H1 (cell line): ENCODE measurements around the gene SEMA3C. TPM values are rescaled to one million over a fixed set of nuclear protein-coding genes. Genes with fewer than 3 reads are reported as not detected.

Experiments used
- CTCF ChIA-PET: fragments of 300-600 bp; sonication (Branson Sonifier 250); formaldehyde crosslinking; loops from one replicate; lab custom pipeline; 2021; ENCODE audit not compliant: partially characterized antibody; lab: Charles Lee
- POLR2A ChIA-PET: fragments of 300-600 bp; sonication (Branson Sonifier 250); formaldehyde crosslinking; loops from one replicate; lab custom pipeline; 2021; ENCODE audit warnings: inconsistent platforms; ENCODE audit not compliant: partially characterized antibody; lab: Charles Lee
- DNase-seq, 2 experiments: peaks; one replicate each; pipeline versions ENCODE4 v3.0.0 to v3.0.0-alpha.2; 2010 to 2022; ENCODE audit warnings: low spot score in 2 of 2, low read depth in 1 of 2, mixed read lengths in 1 of 2
- FAIRE-seq: peaks from 2 replicates; lab custom pipeline; 2011; peaks lifted over from hg19 to GRCh38; lab: Jason Lieb, UNC
- H2AFZ ChIP-seq: 2 replicates; pipeline ENCODE4 v1.8.1; 2012; ENCODE audit warnings: low read length, inconsistent platforms
- H2AK5ac ChIP-seq: 2 replicates; pipeline ENCODE4 v1.6.1; 2013; ENCODE audit warnings: low read depth, low read length
- H2BK120ac ChIP-seq: replicated peaks from 2 replicates; pipeline ENCODE3; 2013; ENCODE audit warnings: low read depth, low read length, inconsistent platforms
- H2BK12ac ChIP-seq: 2 replicates; pipeline ENCODE4 v1.6.1; 2013; ENCODE audit warnings: low read depth, low read length
- H2BK15ac ChIP-seq: 2 replicates; pipeline ENCODE4 v1.6.1; 2013; ENCODE audit warnings: low read length
- H2BK20ac ChIP-seq: 2 replicates; pipeline ENCODE4 v1.6.1; 2013; ENCODE audit warnings: low read length
- H2BK5ac ChIP-seq: 2 replicates; pipeline ENCODE4 v1.6.1; 2013; ENCODE audit warnings: low read depth, low read length
- H3K14ac ChIP-seq: 2 replicates; pipeline ENCODE4 v1.6.1; 2013; ENCODE audit warnings: inconsistent platforms; ENCODE audit not compliant: insufficient read length
- H3K18ac ChIP-seq: 2 replicates; pipeline ENCODE4 v1.6.1; 2013; ENCODE audit warnings: low read length; ENCODE audit errors: extremely low read depth
- H3K23ac ChIP-seq: 2 replicates; pipeline ENCODE4 v1.6.1; 2013; ENCODE audit warnings: inconsistent platforms; ENCODE audit not compliant: insufficient read length
- H3K23me2 ChIP-seq: 2 replicates; pipeline ENCODE4 v1.6.1; 2013; ENCODE audit warnings: low read depth, low read length
- H3K27ac ChIP-seq: 2 replicates; pipeline ENCODE4 v1.6.1; 2011; ENCODE audit warnings: low read depth, low read length, inconsistent platforms
- H3K27me3 ChIP-seq, 4 experiments: replicated peaks in 1 of 4; 1 replicate in 1 of 4; 2 replicates in 3 of 4; pipeline versions ENCODE4 v1.6.1 to v1.8.1; 2011 to 2013; ENCODE audit warnings: low read length in 3 of 4, mild to moderate bottlenecking in 3 of 4, inconsistent platforms in 2 of 4, mixed read lengths in 2 of 4, moderate library complexity in 1 of 4; ENCODE audit not compliant: control insufficient read depth in 3 of 4, insufficient read depth in 3 of 4; ENCODE audit errors: extremely low read depth in 1 of 4
- H3K36me3 ChIP-seq, 4 experiments: 2 replicates each; pipeline versions ENCODE4 v1.6.1 to v1.8.1; 2011 to 2013; ENCODE audit warnings: mild to moderate bottlenecking in 4 of 4, low read length in 3 of 4, moderate library complexity in 2 of 4, control low read depth in 1 of 4, inconsistent platforms in 1 of 4; ENCODE audit not compliant: insufficient read depth in 4 of 4, control insufficient read depth in 2 of 4
- H3K4ac ChIP-seq: replicated peaks from 2 replicates; pipeline ENCODE3; 2013; ENCODE audit warnings: low read length, low read depth, mixed read lengths, inconsistent platforms; ENCODE audit not compliant: insufficient read length
- H3K4me1 ChIP-seq, 4 experiments: replicated peaks in 1 of 4; 1 replicate in 1 of 4; 2 replicates in 3 of 4; pipeline versions ENCODE4 v1.6.1 to v1.8.1; 2011 to 2013; ENCODE audit warnings: low read length in 3 of 4, inconsistent platforms in 2 of 4, mixed read lengths in 1 of 4; ENCODE audit not compliant: insufficient read depth in 4 of 4, control insufficient read depth in 3 of 4
- H3K4me2 ChIP-seq, 2 experiments: 2 replicates each; pipeline versions ENCODE4 v1.6.1 to v1.8.1; 2011 to 2013; ENCODE audit warnings: low read depth in 2 of 2, low read length in 2 of 2, control low read depth in 1 of 2, inconsistent platforms in 1 of 2, mild to moderate bottlenecking in 1 of 2; ENCODE audit not compliant: insufficient read depth in 1 of 2
- H3K4me3 ChIP-seq, 4 experiments: fragments of 200-600, 300-600 bp in 1 of 4; sonication (generic), shearing (Covaris generic), sonication (Bioruptor Twin) in 1 of 4; 2 replicates each; pipeline versions ENCODE4 v1.5.1 to v1.8.1; 2011 to 2016; ENCODE audit warnings: low read length in 4 of 4, low read depth in 3 of 4, control low read depth in 2 of 4, inconsistent platforms in 2 of 4, mild to moderate bottlenecking in 2 of 4, mixed read lengths in 1 of 4, moderate library complexity in 1 of 4; ENCODE audit not compliant: insufficient read depth in 2 of 4; ENCODE audit errors: extremely low read depth in 1 of 4
- H3K56ac ChIP-seq: replicated peaks from 2 replicates; pipeline ENCODE3; 2013; ENCODE audit warnings: low read depth, mild to moderate bottlenecking, mixed read lengths, low read length, inconsistent platforms; ENCODE audit not compliant: insufficient read length
- H3K79me1 ChIP-seq: 2 replicates; pipeline ENCODE4 v1.6.1; 2013; ENCODE audit warnings: low read depth, low read length, control low read depth
- H3K79me2 ChIP-seq, 2 experiments: 2 replicates each; pipeline versions ENCODE4 v1.6.1 to v1.8.1; 2012 to 2013; ENCODE audit warnings: low read length in 2 of 2, mild to moderate bottlenecking in 2 of 2, inconsistent platforms in 1 of 2; ENCODE audit not compliant: insufficient read depth in 2 of 2, control insufficient read depth in 1 of 2
- H3K9ac ChIP-seq, 4 experiments: replicated peaks in 1 of 4; 1 replicate in 1 of 4; 2 replicates in 3 of 4; pipeline versions ENCODE4 v1.6.1 to v1.8.1; 2011 to 2013; ENCODE audit warnings: low read depth in 3 of 4, low read length in 3 of 4, control low read depth in 2 of 4, mild to moderate bottlenecking in 2 of 4, moderate library complexity in 2 of 4, inconsistent platforms in 1 of 4; ENCODE audit errors: extremely low read depth in 1 of 4
- H3K9me3 ChIP-seq, 2 experiments: 2 replicates each; pipeline versions ENCODE4 v1.6.1 to v1.8.1; 2012 to 2013; ENCODE audit warnings: mild to moderate bottlenecking in 2 of 2, moderate library complexity in 2 of 2, control low read depth in 1 of 2, inconsistent platforms in 1 of 2, low read depth in 1 of 2, low read length in 1 of 2, mixed read lengths in 1 of 2; ENCODE audit not compliant: insufficient read depth in 2 of 2
- H4K20me1 ChIP-seq, 2 experiments: replicated peaks in 1 of 2; 2 replicates each; pipeline versions ENCODE3 to v1.8.1; 2011 to 2013; ENCODE audit warnings: inconsistent platforms in 2 of 2, low read length in 2 of 2, mild to moderate bottlenecking in 1 of 2; ENCODE audit not compliant: insufficient read depth in 2 of 2, control insufficient read depth in 1 of 2
- H4K5ac ChIP-seq: 2 replicates; pipeline ENCODE4 v1.6.1; 2013; ENCODE audit warnings: low read length, low read depth, mixed read lengths, inconsistent platforms; ENCODE audit not compliant: insufficient read length
- H4K8ac ChIP-seq: 2 replicates; pipeline ENCODE4 v1.8.0; 2013; ENCODE audit warnings: mild to moderate bottlenecking, moderate library complexity, low read length, inconsistent platforms; ENCODE audit not compliant: insufficient read depth; ENCODE audit errors: extremely low read depth
- H4K91ac ChIP-seq: replicated peaks from 2 replicates; pipeline ENCODE3; 2013; ENCODE audit warnings: low read length, mixed read lengths, inconsistent platforms; ENCODE audit not compliant: insufficient read length
- ASH2L ChIP-seq: fragments of 200-600, 300-600 bp; sonication (generic); IDR thresholded peaks from one replicate; pipeline ENCODE4 v1.7.1; 2017; ENCODE audit warnings: low read length
- CEBPB ChIP-seq: IDR thresholded peaks from 2 replicates; pipeline ENCODE4 v1.6.1; 2012; ENCODE audit warnings: low read depth, low read length
- E2F6 ChIP-seq: IDR thresholded peaks from 2 replicates; pipeline ENCODE4 v1.6.1; 2012; ENCODE audit warnings: inconsistent platforms
- EGR1 ChIP-seq: IDR thresholded peaks from 2 replicates; pipeline ENCODE4 v1.6.1; 2011; ENCODE audit warnings: low read depth, low read length, borderline replicate concordance
- JUND ChIP-seq: IDR thresholded peaks from 2 replicates; pipeline ENCODE4 v1.6.1; 2011; ENCODE audit warnings: mild to moderate bottlenecking, improper control_type of control experiment, low read length
- POLR2AphosphoS5 ChIP-seq: IDR thresholded peaks from 2 replicates; pipeline ENCODE4 v1.6.1; 2011; ENCODE audit warnings: low read depth, low read length
- RAD21 ChIP-seq, 2 experiments: IDR thresholded peaks in 1 of 2; conservative IDR thresholded peaks in 1 of 2; 2 replicates each; pipeline ENCODE4 v1.6.1; 2011; ENCODE audit warnings: low read depth in 2 of 2, low read length in 2 of 2, improper control_type of control experiment in 1 of 2, inconsistent platforms in 1 of 2, mild to moderate bottlenecking in 1 of 2, moderate library complexity in 1 of 2
- RXRA ChIP-seq: IDR thresholded peaks from 2 replicates; pipeline ENCODE4 v1.6.1; 2011; ENCODE audit warnings: low read depth, mild to moderate bottlenecking, low read length, moderate library complexity; ENCODE audit not compliant: insufficient read depth
- SIN3A ChIP-seq, 2 experiments: IDR thresholded peaks in 1 of 2; conservative IDR thresholded peaks in 1 of 2; 2 replicates each; pipeline ENCODE4 v1.6.1; 2011 to 2012; ENCODE audit warnings: low read length in 2 of 2, improper control_type of control experiment in 1 of 2, low read depth in 1 of 2, mild to moderate bottlenecking in 1 of 2
- TAF1 ChIP-seq: IDR thresholded peaks from 2 replicates; pipeline ENCODE4 v1.6.1; 2011; ENCODE audit warnings: mild to moderate bottlenecking, low read depth, low read length
- TBP ChIP-seq: IDR thresholded peaks from 2 replicates; pipeline ENCODE4 v1.6.1; 2011; ENCODE audit warnings: low read depth, low read length, improper control_type of control experiment
- TCF12 ChIP-seq: IDR thresholded peaks from 2 replicates; pipeline ENCODE4 v1.6.1; 2011; ENCODE audit warnings: low read depth, mild to moderate bottlenecking, low read length
- ZNF274 ChIP-seq: IDR thresholded peaks from 2 replicates; pipeline ENCODE4 v1.7.0; 2012; ENCODE audit warnings: low read length, borderline replicate concordance; ENCODE audit errors: extremely low read depth
- WGBS, 2 experiments: shearing (Covaris generic) in 1 of 2; methylation state at CpG; one replicate each; pipeline versions ENCODE4 v1.1.6 to v1.1.7; 2013 to 2015; ENCODE audit warnings: low lambda C conversion rate in 2 of 2, mixed read lengths in 2 of 2, inconsistent platforms in 1 of 2, low coverage in 1 of 2, missing lambda C conversion rate in 1 of 2; ENCODE audit not compliant: insufficient replicate concordance in 2 of 2, insufficient coverage in 1 of 2, insufficient read length in 1 of 2; ENCODE audit errors: extremely low coverage in 1 of 2, missing lambda C conversion rate in 1 of 2; 5-methylcytosine and 5-hydroxymethylcytosine counted together
- polyA plus RNA-seq, 7 experiments: library from polyadenylated mRNA; depleted of rRNA in 3 of 7; stranded (reverse) in 5 of 7; unstranded in 2 of 7; fragments of >200 nt in 5 of 7; fragments of 200-250 nt in 2 of 7; gene quantifications; 1 replicate in 5 of 7; 2 replicates in 1 of 7; 4 replicates in 1 of 7; pipeline versions ENCODE4 v1.2.1 to v1.2.3, GENCODE V29; 2011 to 2013; ENCODE audit warnings: missing spikeins in 2 of 7, mixed read lengths in 2 of 7
- total RNA-seq: library from RNA; stranded (reverse); fragmentation: NEBNext Ultra II Directional; extraction: Animal tissue kit (Norgen Biotek cat#: 25700); gene quantifications from 2 replicates; pipeline ENCODE4 v1.2.1, GENCODE V29; 2021

The SEMA3C gene
- total and polyA plus RNA-seq, 2 of the 8 experiments (the other 6 are each of a cell fraction or from before 2014, with no cell fraction given) = 0.15 to 1.4 TPM

GRCh38 chr7:80902019-80902418 lies 16.8 kb downstream of the SEMA3C start:
- Histone ChIP-seq H3K4ac (no peak overlapping the region), H2BK120ac (no peak overlapping the region), H3K9ac (no peak overlapping the region), H3K18ac (no peak overlapping the region), H2BK5ac (no peak overlapping the region), H3K23ac (no peak overlapping the region), H4K5ac (no peak overlapping the region), H2BK12ac (no peak overlapping the region), H2AK5ac (no peak overlapping the region), H3K36me3 (no peaks in the 10 kb centered on the region), H2BK20ac (no peak overlapping the region), H3K14ac (no peak overlapping the region), H3K27ac (no peak overlapping the region), H4K8ac (no peak overlapping the region), H3K79me1 (no peaks in the 10 kb centered on the region), H3K4me1 (peaks cover 0 to 3% (median 0%) of the 10 kb centered on the region in 4 experiments; a peak in 1 of 7 replicates), H3K27me3 (no peaks in the 10 kb centered on the region), H3K56ac (no peak overlapping the region), H3K4me2 (no peak overlapping the region), H2BK15ac (no peak overlapping the region), H3K79me2 (no peaks in the 10 kb centered on the region), H4K20me1 (no peaks in the 10 kb centered on the region), H3K23me2 (no peaks in the 10 kb centered on the region), H2AFZ (no peak overlapping the region), H3K9me3 (no peaks in the 10 kb centered on the region; a peak in 1 of 4 replicates), H3K4me3 (no peak overlapping the region), H4K91ac (no peak overlapping the region)
- TF ChIP-seq POLR2AphosphoS5 (no peak), TCF12 (no peak), ASH2L (no peak), EGR1 (no peak), RAD21 (IDR thresholded peaks at IDR 0.05 in 1 of 2, conservative IDR thresholded peaks at IDR 0.05 in 1 of 2; ENCODE audit: low read depth in 2 of 2, low read length in 2 of 2) (no peak), TBP (no peak), TAF1 (no peak), JUND (no peak), ZNF274 (no peak), SIN3A (conservative IDR thresholded peaks at IDR 0.05 in 1 of 2, IDR thresholded peaks at IDR 0.05 in 1 of 2; ENCODE audit: low read depth in 1 of 2, low read length in 2 of 2) (no peak), CEBPB (no peak), RXRA (no peak), E2F6 (no peak)
- ChIA-PET CTCF (interaction anchor here (0.9 kb wide), 1 partner anchor 15 kb away, joined by 3 read pairs; no protein-coding TSS in a partner anchor), POLR2A (no interaction called here)
- no peak for FAIRE-seq
- WGBS, 2 experiments = 94% methylated on average over 1 of the region's 1 CpG; no CpG with 5 or more reads in 1 of the 2 experiments
- no peak for DNase-seq
